Left renal pelvis (tissue), 4 donors: ENCODE measurements around the gene NSRP1. TPM values are rescaled to one million over a fixed set of nuclear protein-coding genes. Genes with fewer than 3 reads are reported as not detected.
"Not testable (repeated sequence)": the region's sequence is repeated elsewhere in the genome, so short reads cannot be mapped to it uniquely, and the experiment has no call there.

Experiments used
- DNase-seq, 4 donors: peaks; one replicate each; pipeline ENCODE4 v3.0.0-alpha.2; 2013; ENCODE audit warnings: low read depth in 4 of 4, low spot score in 3 of 4
- polyA plus RNA-seq, 4 donors: library from polyadenylated mRNA; unstranded; fragments of 120-200 nt; gene quantifications; one replicate each; pipeline ENCODE4 v1.2.1, GENCODE V29; 2013; ENCODE audit not compliant: insufficient read length in 4 of 4

Gene NSRP1
- polyA plus RNA-seq, 4 donors: 32.3 to 47.3 (median 37.6) TPM

DNA sequence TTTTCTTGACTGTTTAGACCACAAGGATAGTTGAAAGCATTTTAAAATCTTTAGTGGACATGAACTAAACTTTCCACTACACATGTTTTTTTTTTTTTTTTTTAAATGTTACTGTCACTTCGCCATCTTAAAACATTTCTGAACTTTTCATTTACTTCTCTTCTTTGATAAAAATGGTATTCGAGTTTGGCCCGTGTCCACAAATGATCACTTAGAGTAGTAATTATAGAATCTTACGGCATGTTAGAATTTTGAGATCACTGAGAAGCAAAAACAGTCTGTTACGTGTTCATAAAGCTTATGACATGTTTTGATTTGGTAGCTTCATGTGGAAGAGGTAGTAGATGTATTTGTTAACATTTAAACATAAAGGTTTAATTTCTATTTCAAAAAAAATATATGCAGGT is 1.1 kb downstream of the NSRP1 start:
- DNase-seq: no peak

DNA sequence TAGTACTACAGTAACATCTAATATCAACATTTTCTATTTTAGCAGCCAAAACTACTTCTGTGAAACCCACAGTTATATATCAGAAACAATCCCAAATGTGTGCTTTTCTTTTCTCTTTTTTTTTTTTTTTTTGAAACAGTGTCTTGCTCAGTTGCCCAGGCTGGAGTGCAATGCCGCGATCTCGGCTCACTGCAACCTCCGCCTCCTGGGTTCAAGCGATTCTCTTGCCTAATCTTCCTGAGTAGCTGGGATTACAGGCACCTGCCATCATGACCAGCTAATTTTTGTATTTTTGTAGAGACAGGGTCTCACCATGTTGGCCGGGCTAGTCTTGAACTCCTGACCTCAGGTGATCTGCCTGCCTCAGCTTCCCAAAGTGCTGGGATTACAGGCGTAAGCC is 2.0 kb downstream of the NSRP1 start:
- not testable (repeated sequence) for DNase-seq

DNA sequence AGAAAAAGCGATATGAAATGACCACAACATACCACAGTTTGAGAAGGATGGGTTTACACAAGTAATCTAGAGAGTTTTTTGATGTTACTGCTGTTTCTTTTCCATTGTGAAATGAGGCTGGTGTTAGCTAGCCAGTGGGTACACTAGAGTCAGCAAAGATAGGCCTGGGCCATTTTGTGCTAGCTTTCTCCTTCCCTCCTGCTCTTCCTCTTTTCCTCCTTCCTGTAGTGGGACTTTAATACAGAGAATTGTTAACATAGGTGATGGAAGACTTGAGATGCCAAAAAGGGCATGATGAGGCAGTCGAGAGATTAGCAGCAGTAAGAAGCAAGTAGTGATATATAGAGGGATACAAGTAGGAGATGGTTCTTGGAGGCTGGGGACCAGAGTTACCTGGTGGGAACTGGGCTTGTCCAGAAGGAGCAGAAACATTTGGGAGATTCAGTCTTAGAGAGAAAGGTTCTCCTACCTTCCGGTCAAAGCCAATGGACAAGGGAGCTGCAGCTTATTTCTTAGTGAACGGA is 7.7 kb downstream of the NSRP1 start:
- DNase-seq: no peak

DNA sequence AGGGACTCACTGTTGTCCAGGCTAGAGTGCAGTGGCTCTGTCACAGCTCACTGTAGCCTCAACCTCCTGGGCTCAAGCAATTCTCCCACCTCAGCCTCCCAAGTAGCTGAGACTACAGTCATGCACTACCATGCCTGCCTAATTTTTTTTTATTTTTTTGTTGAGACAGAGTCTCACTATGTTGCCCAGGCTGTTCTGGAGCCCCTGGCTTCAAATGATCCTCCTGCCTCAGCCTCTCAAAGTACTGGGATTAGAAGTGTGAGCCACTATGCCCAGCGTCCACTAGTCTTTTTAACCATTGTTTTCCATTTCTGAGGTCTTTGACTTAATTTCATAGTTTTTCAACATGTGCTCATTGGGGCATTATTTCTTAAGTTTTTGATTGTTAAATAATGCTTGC is 13.5 kb downstream of the NSRP1 start:
- no peak for DNase-seq

DNA sequence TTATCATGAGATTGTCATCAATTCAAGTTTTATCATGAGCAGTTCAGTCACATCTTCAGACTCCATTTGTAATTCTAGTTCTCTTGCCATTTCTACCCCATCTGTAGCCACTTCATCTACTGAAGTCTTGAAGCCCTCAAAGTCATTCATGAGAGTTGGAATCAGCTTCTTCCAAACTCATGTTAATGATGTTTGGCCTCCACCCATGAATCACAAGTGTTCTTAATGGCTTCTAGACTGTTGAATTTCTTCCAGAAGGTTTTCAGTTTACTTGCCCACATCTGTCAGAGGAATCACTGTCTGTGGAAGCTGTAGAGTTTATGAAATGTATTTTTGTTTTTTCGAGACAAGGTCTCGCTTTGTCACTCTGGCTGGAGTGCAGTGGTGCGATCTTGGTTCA is 16.0 kb downstream of the NSRP1 start:
- DNase-seq: no peak

DNA sequence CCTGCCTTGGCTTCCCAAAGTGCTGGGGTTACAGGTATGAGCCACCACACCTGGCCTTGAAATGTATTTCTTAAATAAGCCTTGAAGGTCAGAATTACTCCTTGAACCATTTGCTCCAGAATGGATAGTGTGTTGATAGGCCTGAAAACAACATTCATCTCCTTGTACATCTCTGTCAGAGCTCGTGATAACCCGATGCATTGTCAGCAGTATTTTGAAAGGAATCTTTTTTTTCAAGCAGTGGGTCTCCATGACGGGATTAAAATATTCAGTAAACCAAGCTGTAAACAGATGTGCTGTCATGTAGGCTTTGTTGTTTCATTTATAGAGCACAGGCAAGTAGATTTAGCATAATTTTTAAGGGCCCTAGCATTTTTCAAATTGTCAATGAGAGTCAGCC is 16.6 kb downstream of the NSRP1 start:
- DNase-seq: no peak

DNA sequence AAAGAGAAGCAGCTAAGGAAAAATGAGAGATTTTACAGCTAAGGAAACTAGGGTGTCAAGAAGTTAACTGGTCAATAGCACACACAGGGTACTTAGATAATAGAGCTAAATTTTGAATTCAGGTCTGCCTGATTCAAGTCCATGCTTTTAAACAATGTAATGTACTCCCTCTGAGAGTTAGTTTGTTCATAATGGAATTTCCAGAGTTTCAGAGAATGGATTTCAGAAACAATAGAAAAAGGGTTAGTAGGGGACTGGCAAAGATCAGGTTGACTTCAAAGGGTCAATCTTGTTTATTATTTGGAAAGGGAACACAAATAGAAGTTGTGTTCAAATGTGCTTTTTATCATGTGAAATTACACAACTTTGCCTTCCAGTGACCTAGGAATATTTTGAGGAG is 17.9 kb downstream of the NSRP1 start:
- no peak for DNase-seq

DNA sequence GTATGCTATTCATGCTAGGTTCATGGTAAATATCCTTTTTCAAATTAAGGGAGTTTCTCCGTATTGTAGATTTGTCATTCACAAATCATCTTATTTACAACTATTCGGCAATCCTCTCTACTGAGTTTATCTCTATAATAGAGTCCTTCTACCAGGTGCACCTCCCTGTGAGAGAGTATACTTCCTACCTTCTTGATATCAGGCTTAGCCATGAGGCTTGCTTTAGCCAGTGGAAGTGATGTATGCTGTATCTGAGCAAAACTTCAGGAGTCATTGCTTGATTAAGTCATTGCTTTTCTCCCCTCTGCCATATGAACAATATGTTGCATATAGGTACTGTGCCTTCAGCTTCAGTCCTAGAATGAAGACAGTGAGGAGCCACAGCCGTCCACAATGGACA is 20.5 kb downstream of the NSRP1 start:
- DNase-seq: no peak

DNA sequence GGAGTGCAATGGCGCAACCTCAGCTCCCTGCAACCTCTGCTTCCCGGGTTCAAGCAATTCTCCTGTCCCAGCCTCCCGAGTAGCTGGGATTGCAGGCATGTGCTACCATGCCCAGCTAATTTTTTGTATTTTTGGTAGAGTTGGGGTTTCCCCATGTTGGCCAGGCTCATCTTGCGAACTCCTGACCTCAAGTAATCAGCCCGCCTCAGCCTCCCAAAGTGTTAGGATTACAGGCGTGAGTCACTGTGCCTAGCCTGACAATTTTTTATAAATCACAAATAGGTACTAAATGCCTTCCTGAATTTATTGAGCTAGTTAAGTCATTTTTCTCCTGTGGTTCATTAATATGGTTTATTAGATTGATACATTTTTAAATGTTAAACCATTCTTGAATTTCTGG is 31.2 kb downstream of the NSRP1 start:
- not testable (repeated sequence) for DNase-seq

DNA sequence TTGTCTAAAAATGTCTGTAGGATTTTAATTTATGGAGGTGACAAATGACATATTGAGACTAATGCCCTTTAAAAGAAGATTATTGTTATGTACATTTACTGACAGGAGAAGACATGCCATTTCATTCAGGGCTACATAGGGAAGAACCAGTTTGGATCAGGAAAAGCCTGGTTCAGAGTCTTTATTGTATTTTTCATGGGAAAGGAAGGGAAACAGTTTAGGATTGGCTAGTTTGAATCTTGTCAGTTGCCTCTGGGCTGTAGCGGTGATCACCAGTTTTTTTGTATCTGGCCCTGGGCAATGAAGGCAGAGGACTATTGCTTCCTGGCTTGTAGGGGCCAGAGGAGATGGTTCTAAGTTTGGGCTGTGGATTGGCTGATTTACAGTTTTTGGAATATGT is 31.8 kb downstream of the NSRP1 start:
- DNase-seq: no peak

DNA sequence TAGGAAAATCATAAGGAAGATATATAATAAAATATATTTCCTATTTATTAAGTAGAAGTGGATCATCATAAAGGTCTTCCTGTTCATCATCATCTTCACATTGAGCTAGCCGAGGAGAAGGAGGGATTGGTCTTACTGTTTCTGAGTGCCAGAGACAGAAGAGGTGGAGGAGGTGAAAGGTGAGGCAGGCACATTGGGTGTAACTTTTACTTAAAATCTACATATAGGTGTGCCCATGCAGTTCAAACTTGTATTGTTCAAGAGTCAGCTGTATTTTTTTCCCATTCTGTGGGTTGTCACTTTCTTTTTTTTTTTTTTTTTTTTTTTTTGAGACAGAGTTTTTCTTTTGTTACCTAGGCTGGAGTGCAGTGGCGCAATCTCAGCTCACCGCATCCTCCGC is 34.9 kb downstream of the NSRP1 start:
- DNase-seq: no peak

DNA sequence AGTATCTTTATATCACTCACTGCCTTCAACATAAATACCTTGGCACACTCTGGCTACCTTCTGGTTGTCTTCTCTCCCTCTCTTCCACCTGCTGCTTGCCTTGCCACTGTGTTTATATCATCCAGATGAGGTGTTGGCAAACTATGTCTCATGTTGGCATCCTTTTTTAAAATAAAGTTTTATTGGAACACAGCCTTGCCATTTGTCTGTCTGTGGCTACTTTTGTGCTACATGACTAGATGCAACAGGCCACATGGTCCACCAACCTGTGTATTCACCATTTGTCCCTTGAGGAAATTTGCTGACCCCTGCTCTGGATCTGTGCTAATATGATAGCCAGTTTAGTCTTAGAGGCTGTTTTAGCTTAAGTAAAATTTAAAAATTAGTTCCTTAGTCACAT is 36.8 kb downstream of the NSRP1 start:
- no peak for DNase-seq

DNA sequence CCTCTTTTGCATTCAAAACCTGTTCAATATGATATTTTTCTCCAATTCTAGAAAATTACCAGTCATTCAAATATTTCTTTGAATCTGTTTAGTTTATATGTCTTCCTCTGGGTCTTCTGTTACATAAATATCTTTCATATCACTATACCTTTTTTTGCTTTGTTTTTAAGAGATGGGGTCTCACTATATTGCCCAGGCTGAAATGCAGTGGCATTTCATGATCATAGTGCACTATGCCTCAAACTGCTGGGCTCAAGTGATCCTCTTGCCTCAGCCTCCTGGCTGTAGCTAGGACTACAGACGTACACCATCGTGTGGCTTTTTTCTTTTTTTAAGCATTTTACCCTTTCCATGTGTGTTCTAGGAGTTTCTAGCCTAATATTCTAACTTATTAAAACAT is 38.8 kb downstream of the NSRP1 start:
- DNase-seq: no peak

DNA sequence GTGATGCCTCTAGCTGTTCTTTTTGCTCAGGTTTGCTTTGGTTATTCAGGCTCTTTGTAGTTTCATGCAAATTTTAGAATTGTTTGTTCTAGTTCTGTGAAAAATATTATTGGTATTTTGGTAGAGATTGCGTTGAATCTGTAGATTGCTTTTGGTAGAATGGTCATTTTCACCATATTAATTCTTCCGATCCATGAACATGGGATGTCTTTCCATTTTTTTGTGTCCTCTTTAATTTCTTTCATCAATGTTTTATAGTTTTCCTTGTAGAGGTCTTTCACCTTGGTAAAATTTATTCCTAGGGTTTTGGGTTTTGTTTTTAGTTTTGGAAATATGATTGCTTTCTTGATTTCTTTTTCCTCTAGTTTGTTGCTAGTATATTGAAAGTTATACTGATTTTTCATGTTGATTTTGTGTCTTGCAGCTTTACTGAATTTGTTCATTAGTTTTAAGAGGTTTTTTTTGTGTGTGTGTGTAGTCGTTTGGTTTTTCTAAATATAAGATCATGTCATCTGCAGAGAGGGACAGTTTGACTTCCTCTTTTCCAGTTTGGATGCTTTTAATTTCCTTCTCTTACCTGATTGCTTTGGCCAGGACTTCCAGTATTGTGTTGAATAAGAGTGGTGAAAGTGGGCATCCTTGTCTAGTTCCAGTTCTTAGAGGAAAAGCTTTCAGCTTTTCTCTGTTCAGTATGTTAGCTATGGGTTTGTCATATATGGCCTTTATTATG is 42.4 kb downstream of the NSRP1 start:
- DNase-seq: no peak

DNA sequence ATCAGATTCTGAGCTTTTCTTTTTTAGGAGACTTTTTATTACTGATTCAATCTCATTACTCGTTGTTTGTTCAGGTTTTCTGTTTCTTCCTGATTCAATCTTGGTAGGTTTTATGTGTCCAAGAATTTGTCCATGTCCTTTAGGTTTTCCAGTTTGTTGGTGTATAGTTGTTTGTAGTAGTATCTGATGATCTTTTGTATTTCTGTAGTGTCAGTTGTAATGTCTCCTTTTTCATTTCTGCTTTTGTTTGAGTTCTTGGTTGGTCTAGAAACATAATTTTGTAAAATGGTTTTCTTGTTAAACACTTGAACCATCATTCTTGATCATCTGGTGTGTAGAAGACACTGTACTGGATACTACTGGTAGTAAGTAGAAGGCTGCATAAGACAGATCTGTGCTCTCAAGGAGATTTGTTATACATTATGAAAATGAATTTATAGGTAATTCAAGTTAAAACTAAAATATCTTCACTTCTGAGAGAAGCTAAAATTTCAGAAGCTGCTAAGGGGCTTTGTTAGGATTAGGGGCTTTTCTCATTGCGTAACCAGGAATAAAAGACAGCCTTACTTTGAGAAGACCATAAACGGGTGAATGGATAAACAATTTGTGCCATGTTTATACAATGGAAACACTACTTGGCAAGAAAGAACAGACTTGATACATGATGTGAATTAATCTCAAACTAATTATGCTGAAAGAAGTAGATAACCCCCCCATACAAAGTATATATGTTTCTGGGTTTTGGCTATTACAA is 44.0 kb downstream of the NSRP1 start:
- DNase-seq: no peak

DNA sequence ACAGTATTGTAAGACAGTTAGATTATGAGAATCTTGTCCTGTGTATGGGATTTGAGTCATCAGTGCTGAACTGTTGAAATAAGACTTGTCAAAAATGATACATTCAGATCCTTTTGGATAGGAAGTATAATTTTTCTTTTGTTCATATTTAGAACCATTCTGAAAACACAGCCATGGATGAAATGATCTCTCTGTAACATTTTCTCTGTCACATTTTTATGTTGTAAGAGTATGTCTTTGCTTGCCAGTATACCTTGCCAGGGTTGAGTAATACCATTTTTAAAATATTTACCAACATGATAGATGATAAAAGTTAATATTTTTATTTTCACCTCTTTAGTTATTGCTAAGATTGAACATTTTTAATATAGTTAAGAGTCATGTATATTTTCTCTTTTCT is 45.0 kb downstream of the NSRP1 start:
- DNase-seq: no peak

DNA sequence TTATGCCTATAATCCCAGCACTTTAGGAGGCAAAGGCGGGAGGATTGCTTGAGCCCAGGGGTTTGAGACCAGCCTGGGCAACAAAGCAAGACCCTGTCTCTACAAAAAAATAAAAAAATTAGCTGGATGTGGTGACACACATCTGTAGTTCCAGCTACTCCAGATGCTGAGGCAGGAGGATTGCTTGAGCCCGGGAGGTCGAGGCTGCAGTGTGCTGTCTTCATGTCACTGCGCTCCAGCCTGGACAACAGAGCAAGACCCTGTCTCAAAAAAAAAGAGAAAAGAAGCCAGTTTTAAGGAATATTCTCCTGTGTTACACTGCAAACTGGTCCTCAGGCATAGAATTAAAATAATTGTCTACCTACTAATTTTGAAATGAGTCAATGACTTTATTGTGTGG is 47.9 kb downstream of the NSRP1 start:
- DNase-seq: no peak

DNA sequence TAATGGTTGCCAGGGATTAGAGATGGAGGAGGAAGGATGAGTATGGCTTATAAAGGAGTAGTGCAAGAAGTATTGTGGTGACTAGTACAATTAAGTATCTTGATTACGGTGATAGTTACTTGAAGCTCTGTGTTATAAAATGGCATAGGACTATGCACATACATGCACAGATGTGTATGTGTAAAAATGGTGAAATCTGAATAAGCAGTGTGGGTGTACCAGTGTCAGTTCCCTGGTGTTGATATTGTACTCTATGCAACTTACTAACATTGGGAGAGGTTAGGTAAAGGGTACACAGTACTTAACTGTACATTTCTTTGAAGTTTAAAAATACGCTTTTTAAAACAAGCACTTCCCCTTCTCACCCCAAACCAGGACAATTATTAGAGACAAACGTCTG is 48.5 kb downstream of the NSRP1 start:
- DNase-seq: no peak

DNA sequence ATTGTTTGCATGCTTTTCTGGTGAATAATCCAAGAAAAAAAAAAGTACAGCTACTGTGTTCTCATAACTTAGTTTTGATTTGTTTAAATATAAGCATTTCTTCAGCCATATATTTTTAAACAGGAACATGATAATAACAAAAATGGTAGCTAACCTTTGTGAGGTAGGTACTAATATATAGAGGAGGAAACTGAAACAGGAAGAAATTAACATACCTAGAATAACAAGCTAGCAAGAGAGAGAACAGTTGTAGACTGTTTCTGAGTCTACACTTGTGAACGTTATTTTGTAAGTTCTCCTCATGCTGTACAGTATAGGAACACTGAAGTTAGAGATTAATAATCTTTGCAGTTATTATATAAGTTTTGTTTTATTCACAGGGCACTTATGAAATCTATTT is 49.3 kb downstream of the NSRP1 start:
- no peak for DNase-seq

DNA sequence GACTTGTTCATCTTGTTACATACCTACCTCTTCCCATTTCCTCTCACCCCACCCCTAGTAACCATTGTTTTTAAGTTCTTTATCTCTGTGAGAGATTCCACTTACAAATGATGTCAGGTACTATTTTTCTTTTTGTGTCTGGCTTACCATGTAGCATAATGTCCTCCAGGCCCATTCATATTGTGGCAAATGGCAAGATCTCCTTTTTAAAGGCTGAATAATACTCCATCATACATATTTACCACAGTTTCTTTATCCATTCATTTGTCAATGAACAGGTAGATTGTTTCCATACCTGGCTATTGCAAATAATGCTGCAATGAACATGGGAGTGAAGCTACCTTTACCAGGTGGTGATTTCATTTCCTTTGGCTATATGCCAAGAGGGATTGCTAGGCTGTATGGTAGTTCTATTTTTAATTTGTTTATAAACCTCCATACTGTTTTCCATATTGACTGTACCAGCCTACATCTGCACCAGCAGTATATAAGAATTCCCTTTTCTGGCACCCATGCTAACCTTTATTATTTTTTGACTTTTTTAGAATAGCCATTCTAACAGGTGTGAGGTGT is 53.9 kb downstream of the NSRP1 start:
- no peak for DNase-seq

DNA sequence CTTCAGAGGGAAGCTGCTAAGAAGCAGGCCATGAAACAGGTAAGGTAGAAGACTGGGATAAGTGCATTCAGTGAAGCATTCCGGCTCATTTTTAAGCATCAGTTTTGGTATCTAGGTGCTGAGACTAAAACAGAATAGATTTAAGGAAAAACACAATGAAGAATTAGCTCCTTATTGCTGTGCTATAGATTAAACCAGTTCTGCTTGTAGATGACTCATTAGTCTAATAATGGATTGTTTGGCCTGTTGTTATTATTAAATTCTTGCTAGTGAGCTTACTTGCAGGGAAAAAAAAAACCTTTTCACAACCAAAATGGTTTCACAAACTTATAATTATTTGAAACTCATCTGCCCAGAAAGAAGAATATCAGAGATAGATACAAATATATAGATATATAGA is 55.9 kb downstream of the NSRP1 start:
- no peak for DNase-seq

DNA sequence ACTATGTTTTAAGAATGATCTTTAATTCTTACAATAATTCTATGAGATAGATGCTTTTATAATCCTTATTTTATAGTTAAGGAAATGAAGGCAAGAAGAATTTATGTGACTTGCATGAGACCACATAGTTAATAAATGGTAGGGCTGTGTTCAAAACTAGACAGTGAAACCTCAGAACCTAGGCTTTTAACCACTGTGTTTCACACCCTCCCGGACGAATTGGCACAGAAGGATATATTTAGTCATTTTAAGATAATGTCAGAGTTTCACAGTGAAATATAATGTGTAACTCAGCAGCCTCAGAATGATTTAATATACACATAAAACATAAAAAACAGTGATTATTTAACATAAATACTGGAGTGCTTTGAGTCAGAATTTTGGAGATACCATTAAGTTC is 57.0 kb downstream of the NSRP1 start:
- DNase-seq: no peak
